Measurements from ENCODE around the gene TAS2R9. TPM values are rescaled to one million over a fixed set of nuclear protein-coding genes. Genes with fewer than 3 reads are reported as not detected.

The TAS2R9 gene
- total RNA-seq, 1 experiment from 2014 or later, result not detected

DNA sequence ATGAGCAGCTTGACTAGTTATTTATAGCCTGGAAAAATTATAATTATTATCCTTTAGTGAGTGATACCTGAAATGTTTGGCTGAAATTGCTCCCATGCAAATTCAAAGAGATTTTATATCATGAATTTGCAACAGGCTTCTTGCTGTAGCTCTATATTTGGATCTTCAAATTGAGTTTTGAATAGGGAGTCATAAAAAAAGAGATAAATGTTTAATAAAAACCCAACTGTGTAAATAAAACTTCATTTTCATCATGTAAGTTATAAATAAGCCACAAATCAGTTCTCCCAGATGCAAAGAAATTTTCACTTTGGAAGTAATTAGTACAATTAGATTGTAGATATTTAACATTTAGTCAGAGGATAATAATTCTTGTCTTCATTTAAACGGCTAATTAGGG is 2.8 kb downstream of the TAS2R9 start, which contains the start of gene TAS2R8:
Gene TAS2R8 (minus strand): TSS at position 101 of the 400 bp plus-strand sequence. CDS start 306 bp downstream, outside the sequence.
- no peak for DNase-seq (ENCODE audit: low read depth, low spot score)
- Histone ChIP-seq H3K36me3 (ENCODE audit: control insufficient read depth in 1 of 2, insufficient read depth in 2 of 2, low read length in 2 of 2) (no peaks in the 10 kb centered on the region), H3K9me2 (ENCODE audit: insufficient read depth) (no peaks in the 10 kb centered on the region), H3K27ac (ENCODE audit: low read depth, low read length) (no peak within 1 kb of the TSS), H3K9me3 (ENCODE audit: control insufficient read depth in 1 of 2, insufficient read depth in 1 of 2, low read depth in 1 of 2, low read length in 2 of 2) (no peaks in the 10 kb centered on the region), H4K20me1 (ENCODE audit: insufficient read depth) (no peaks in the 10 kb centered on the region), H3K4me3 (replicated peaks in 1 of 2; ENCODE audit: low read depth in 1 of 2, low read length in 2 of 2) (no peak within 1 kb of the TSS), H3K4me1 (ENCODE audit: control insufficient read depth in 1 of 2, insufficient read depth in 2 of 2, low read length in 2 of 2) (no peaks in the 10 kb centered on the region), H2AFZ (ENCODE audit: low read depth, low read length, poor library complexity, severe bottlenecking) (no peak within 1 kb of the TSS), H3K9ac (ENCODE audit: low read length) (no peak within 1 kb of the TSS), H3K79me2 (ENCODE audit: insufficient read depth, low read length) (no peaks in the 10 kb centered on the region), H3K4me2 (ENCODE audit: low read length) (no peak within 1 kb of the TSS), H3K27me3 (ENCODE audit: insufficient read depth, low read length) (no peaks in the 10 kb centered on the region)
- ChIA-PET RAD21 (ENCODE audit: low non-redundant PET in 1 of 2, low total read pairs in 2 of 2, uncharacterized antibody in 2 of 2, unreplicated experiment in 2 of 2) (no interaction called here), POLR2A (no interaction called here), CTCF (no interaction called here)
- intact Hi-C loops (cut with micrococcal nuclease), result no loop called here
- BruUV-seq (replicated peaks), result no TSS peak
- TF ChIP-seq TCF7L2 (IDR thresholded peaks at IDR 0.05; ENCODE audit: borderline replicate concordance, extremely low read depth, insufficient read depth, insufficient read length) (no peak), SP1 (IDR thresholded peaks at IDR 0.05; ENCODE audit: low read depth) (no peak), EZH2phosphoT487 (IDR thresholded peaks at IDR 0.05; ENCODE audit: borderline replicate concordance) (no peak), SIN3A (IDR thresholded peaks at IDR 0.05; ENCODE audit: low read depth) (no peak), CBX3 (IDR thresholded peaks at IDR 0.05; ENCODE audit: low read depth) (no peak), YY1 (IDR thresholded peaks at IDR 0.05; ENCODE audit: extremely low read depth, insufficient replicate concordance, low read depth, low read length) (no peak)
- TF ChIP-seq, protein P1, sequence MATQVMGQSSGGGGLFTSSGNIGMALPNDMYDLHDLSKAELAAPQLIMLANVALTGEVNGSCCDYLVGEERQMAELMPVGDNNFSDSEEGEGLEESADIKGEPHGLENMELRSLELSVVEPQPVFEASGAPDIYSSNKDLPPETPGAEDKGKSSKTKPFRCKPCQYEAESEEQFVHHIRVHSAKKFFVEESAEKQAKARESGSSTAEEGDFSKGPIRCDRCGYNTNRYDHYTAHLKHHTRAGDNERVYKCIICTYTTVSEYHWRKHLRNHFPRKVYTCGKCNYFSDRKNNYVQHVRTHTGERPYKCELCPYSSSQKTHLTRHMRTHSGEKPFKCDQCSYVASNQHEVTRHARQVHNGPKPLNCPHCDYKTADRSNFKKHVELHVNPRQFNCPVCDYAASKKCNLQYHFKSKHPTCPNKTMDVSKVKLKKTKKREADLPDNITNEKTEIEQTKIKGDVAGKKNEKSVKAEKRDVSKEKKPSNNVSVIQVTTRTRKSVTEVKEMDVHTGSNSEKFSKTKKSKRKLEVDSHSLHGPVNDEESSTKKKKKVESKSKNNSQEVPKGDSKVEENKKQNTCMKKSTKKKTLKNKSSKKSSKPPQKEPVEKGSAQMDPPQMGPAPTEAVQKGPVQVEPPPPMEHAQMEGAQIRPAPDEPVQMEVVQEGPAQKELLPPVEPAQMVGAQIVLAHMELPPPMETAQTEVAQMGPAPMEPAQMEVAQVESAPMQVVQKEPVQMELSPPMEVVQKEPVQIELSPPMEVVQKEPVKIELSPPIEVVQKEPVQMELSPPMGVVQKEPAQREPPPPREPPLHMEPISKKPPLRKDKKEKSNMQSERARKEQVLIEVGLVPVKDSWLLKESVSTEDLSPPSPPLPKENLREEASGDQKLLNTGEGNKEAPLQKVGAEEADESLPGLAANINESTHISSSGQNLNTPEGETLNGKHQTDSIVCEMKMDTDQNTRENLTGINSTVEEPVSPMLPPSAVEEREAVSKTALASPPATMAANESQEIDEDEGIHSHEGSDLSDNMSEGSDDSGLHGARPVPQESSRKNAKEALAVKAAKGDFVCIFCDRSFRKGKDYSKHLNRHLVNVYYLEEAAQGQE (IDR thresholded peaks at IDR 0.05; ENCODE audit: low read depth), result no peak
- ATAC-seq, result no peak
